GM12892 (cell line): ENCODE results near the gene NMRK1. TPM values are rescaled to one million over a fixed set of nuclear protein-coding genes. Genes with fewer than 3 reads are reported as not detected.

ENCODE experiments used
- DNase-seq: peaks from one replicate; pipeline ENCODE4 v3.0.0; 2011; ENCODE audit not compliant: insufficient read length
- FAIRE-seq: peaks from 2 replicates; lab custom pipeline; 2011; peaks lifted over from hg19 to GRCh38; lab: Jason Lieb, UNC
- POLR2A ChIP-seq: IDR thresholded peaks from 2 replicates; pipeline ENCODE4 v1.6.1; 2011; ENCODE audit warnings: low read depth, low read length, control low read depth
- POLR2AphosphoS5 ChIP-seq: IDR thresholded peaks from 2 replicates; pipeline ENCODE4 v1.6.1; 2011; ENCODE audit warnings: low read depth, low read length, control low read depth
- TAF1 ChIP-seq: IDR thresholded peaks from 2 replicates; pipeline ENCODE4 v1.6.1; 2011; ENCODE audit warnings: low read depth, mild to moderate bottlenecking, control low read depth, low read length, borderline replicate concordance
- polyA plus RNA-seq: library from polyadenylated mRNA; unstranded; fragments of >200 nt; gene quantifications from one replicate; pipeline ENCODE4 v1.2.1, GENCODE V29; 2012; ENCODE audit warnings: missing spikeins, inconsistent platforms; ENCODE audit not compliant: missing spikeins

NMRK1 gene
- 6.4 TPM for polyA plus RNA-seq

DNA sequence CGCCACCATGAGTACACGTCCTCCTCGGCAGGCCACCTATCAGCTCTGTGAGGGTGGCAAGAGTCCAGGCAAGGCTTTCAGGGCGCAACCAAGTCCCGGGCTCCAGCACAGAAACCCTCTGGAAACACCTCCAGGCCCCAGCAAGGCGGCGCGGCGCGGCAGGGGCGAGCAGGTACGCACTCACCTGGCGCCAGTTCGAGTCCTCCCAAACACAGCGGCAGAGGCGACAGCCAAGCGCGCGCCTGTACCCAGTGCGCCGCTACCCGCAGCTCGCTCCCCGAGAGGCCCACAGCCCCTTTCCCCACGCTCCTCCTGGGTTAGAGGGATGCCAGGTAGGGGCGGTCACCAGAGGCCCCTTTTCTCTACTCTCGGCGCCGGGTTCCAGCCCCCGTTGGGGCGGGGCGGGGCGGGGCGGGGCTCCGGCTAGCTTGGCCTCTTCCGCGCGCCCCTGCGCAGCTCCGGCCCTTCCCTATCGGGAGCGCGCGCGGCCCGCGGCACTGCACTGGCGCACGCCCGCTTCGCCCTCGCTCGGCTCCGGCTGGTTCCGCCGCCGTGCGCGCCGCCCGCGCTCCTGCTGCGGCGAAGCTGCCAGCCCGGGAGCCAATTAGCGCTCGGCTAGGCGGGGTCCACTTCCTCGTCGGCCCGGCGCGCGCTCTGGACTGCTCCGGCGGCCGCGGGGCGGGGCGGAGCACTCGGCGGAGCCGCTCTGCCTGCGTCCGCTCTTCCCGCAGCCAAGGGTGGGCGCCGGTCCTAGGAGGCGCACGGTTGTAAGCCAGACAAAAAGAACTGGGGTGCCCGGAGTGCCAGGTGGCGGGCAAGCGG lies at the start of gene NMRK1, which contains the start of gene OSTF1:
NMRK1 (minus strand) TSS at position 332 of the 822 bp plus-strand sequence. CDS start 5,040 bp downstream, outside the sequence.
OSTF1 (plus strand) TSS at position 691 of the 822 bp plus-strand sequence. CDS start 179 bp downstream, outside the sequence.
- peak; percentile 96 for FAIRE-seq

DNA sequence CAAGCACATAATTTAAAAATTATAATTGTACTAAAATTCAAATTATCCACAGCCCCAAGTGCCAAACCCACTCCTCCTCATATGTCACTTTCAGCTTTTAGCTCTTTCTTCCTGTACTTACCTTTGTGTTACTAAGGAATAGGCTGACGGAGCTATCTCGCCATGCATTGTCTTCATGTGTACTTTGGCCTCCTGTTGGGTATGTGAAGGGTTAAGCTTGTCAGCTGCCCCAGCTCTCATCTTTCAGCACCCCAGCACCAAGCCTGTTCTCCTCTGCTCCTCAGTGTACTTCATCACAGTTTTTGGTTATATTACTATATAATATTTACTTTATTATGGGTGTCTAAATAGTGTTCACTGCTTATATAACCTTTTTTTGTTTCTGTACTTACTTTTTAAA lies 46.5 kb upstream of the NMRK1 start:
- DNase-seq: no peak
- FAIRE-seq: no peak
- TF ChIP-seq POLR2AphosphoS5 (no peak), POLR2A (no peak), TAF1 (no peak)

More for the DNA sequence above, at the start of gene NMRK1, which contains the start of gene OSTF1:
- peak; percentile 83 for DNase-seq
- TF ChIP-seq POLR2A (peak; percentile 81), POLR2AphosphoS5 (no peak), TAF1 (peak; percentile 58)

GRCh38 chr9:75133396-75133795 lies 45.4 kb upstream of the NMRK1 start:
- DNase-seq (no peak), FAIRE-seq (no peak)
- TF ChIP-seq POLR2A: no peak
- TF ChIP-seq TAF1: no peak
- no peak for TF ChIP-seq POLR2AphosphoS5

GRCh38 chr9:75132244-75132643 lies 44.3 kb upstream of the NMRK1 start:
- TF ChIP-seq POLR2AphosphoS5: no peak
- TF ChIP-seq TAF1: no peak
- no peak for TF ChIP-seq POLR2A
- FAIRE-seq (no peak), DNase-seq (no peak)

GRCh38 chr9:75131700-75132099 lies 43.7 kb upstream of the NMRK1 start:
- DNase-seq: no peak
- TF ChIP-seq POLR2AphosphoS5: no peak
- TF ChIP-seq TAF1: no peak
- TF ChIP-seq POLR2A: no peak
- no peak for FAIRE-seq

DNA sequence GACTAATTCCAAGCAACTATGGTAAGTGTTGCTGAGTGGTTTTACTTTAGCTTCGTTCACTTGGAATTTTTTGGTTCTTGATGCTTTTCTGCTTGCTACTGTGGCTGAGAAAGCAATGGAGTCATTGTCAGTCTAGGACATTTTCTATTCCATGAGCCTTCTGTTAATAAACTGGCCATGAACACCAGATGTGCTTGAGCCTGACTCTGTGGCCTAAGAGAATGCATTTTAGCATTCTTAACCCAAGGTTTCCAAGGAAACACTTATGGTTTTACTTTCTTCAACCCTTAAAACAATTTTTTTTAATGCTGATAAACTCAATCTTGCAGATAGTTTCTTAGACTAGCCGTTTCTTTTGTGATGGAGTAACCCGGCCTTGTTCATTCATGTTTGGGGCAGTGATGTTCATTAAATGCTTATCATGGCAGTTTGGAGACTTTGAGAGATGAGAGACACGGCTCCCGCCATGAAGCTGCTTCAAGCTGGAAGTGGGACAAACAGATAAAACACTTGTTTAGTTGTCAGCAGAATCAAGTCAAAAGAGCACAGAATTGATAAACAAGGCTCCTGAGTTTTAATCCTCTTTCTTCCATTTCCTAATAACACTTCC lies 42.8 kb upstream of the NMRK1 start:
- no peak for TF ChIP-seq POLR2AphosphoS5
- no peak for TF ChIP-seq POLR2A
- no peak for TF ChIP-seq TAF1
- FAIRE-seq (no peak), DNase-seq (no peak)

GRCh38 chr9:75130172-75130571 lies 42.2 kb upstream of the NMRK1 start:
- FAIRE-seq (no peak), DNase-seq (no peak)
- TF ChIP-seq POLR2A (no peak), POLR2AphosphoS5 (no peak), TAF1 (no peak)

DNA sequence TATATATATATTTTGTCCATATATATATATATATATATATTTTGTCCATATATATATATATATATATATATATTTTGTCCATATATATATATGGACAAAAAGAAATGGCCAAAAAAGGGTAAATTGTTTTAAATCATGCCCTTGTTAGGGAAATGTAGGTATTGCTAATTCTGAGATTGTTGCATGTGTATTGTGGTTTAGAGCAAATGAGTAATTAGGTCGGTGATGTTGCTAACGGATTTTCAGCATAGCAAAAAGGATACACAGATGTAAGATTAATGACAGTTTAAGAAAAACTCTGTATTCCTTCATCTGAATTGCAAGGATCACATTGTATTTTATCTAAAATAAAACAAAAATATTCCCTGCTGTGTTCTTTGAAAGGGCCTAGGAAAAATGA lies 40.6 kb upstream of the NMRK1 start:
- no peak for TF ChIP-seq TAF1
- TF ChIP-seq POLR2AphosphoS5: no peak
- no peak for TF ChIP-seq POLR2A
- FAIRE-seq: no peak
- no peak for DNase-seq

DNA sequence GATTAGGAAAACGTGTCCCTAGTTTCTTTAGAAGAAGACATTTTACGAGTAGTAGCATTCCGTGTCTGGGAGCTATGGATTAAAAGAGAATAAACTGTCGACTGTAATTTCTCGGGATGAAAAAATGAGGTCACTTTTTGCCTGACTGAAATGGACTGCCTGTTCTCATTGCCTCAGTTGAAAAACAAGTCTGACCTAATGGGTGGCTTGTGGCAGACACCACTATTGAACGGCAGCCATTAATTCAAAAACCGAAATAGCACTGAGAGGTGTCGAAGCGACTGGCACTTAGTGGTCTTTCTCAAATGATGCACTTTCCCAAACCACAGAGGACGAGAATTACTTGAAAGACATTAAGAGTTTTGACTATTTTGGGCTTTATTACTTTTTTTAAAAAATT lies 35.7 kb upstream of the NMRK1 start:
- no peak for DNase-seq
- peak; percentile 5 for FAIRE-seq
- TF ChIP-seq TAF1: no peak
- no peak for TF ChIP-seq POLR2AphosphoS5
- no peak for TF ChIP-seq POLR2A

GRCh38 chr9:75121914-75122558 lies 34.1 kb upstream of the NMRK1 start:
- DNase-seq (no peak), FAIRE-seq (no peak)
- TF ChIP-seq POLR2AphosphoS5 (no peak), POLR2A (no peak), TAF1 (no peak)

DNA sequence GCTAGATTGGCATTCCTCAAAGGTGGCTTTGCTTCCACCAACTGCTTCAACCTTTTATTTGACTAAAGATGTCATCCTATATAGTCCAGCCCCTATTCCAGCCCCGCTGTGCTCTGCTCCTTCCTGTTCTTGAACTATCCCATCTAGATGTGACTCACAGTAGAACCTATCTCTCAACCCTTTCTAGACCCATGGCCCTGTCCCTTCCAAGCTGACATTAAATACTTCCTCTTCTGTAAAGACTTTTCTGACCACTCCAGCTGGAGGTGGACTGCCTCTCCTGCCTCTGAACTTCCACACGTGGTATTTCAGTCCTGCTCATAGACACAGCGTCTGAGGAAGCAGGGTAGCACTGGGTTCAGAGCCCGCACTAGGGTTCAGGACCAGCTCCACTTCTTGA lies 32.7 kb upstream of the NMRK1 start:
- DNase-seq: no peak
- TF ChIP-seq POLR2A (no peak), POLR2AphosphoS5 (no peak)
- FAIRE-seq: no peak
